IMR-90 (cell line): Measurements from ENCODE around the gene CLDN11. TPM values are rescaled to one million over a fixed set of nuclear protein-coding genes. Genes with fewer than 3 reads are reported as not detected.

Source experiments
- ATAC-seq: fragments of 200-7000 bp; cut with Tn5 transposase; 2 replicates; pipeline ENCODE4 v1.9.1; 2020; ENCODE audit warnings: low read depth, mild to moderate bottlenecking, moderate library complexity
- BruUV-seq: library from RNA; stranded (reverse); fragments of 400-500 nt; replicated peaks from 2 replicates; lab custom pipeline; 2021; lab: Mats Ljungman, UMichigan
- CTCF ChIA-PET: fragments of 300-600 bp; formaldehyde crosslinking; extraction: SDS; loops from one replicate; lab custom pipeline; 2021; ENCODE audit warnings: antibody characterized with exemption; lab: Yijun Ruan, JAX
- POLR2A ChIA-PET: fragments of 300-600 bp; sonication (Branson Sonifier 250); formaldehyde crosslinking; loops from one replicate; lab custom pipeline; 2022; ENCODE audit warnings: antibody characterized with exemption; ENCODE audit not compliant: unreplicated experiment; lab: Charles Lee
- DNase-seq: peaks from one replicate; pipeline ENCODE4 v3.0.0; 2013
- H2AFZ ChIP-seq: replicated peaks from 2 replicates; pipeline ENCODE3; 2013; ENCODE audit warnings: low read length, mild to moderate bottlenecking; ENCODE audit not compliant: poor library complexity
- H2AK5ac ChIP-seq: 2 replicates; pipeline ENCODE4 v1.6.1; 2013; ENCODE audit warnings: low read depth, low read length, inconsistent platforms
- H2AK9ac ChIP-seq: replicated peaks from 2 replicates; pipeline ENCODE3; 2013; ENCODE audit warnings: mild to moderate bottlenecking, low read depth, low read length, moderate library complexity; ENCODE audit not compliant: poor library complexity
- H2BK120ac ChIP-seq: 2 replicates; pipeline ENCODE4 v1.6.1; 2013; ENCODE audit warnings: low read depth, low read length, inconsistent platforms
- H2BK15ac ChIP-seq: 3 replicates; pipeline ENCODE4 v1.6.1; 2013; ENCODE audit warnings: low read depth, low read length, inconsistent platforms
- H2BK20ac ChIP-seq: 2 replicates; pipeline ENCODE4 v1.6.1; 2013; ENCODE audit warnings: low read depth, mild to moderate bottlenecking, inconsistent platforms, low read length, moderate library complexity
- H2BK5ac ChIP-seq: 2 replicates; pipeline ENCODE4 v1.6.1; 2013; ENCODE audit warnings: mild to moderate bottlenecking, low read depth, low read length, inconsistent platforms; ENCODE audit not compliant: poor library complexity, severe bottlenecking
- H3K14ac ChIP-seq: replicated peaks from 2 replicates; pipeline ENCODE4 v1.6.1; 2013; ENCODE audit warnings: low read depth, low read length, inconsistent platforms
- H3K18ac ChIP-seq: 2 replicates; pipeline ENCODE4 v1.6.1; 2013; ENCODE audit warnings: low read depth, low read length, control low read depth
- H3K23ac ChIP-seq: 2 replicates; pipeline ENCODE4 v1.6.1; 2013; ENCODE audit warnings: low read depth, low read length, inconsistent platforms
- H3K27ac ChIP-seq: 2 replicates; pipeline ENCODE4 v1.5.1; 2013; ENCODE audit warnings: mild to moderate bottlenecking, control low read depth, low read length; ENCODE audit not compliant: insufficient read depth
- H3K27me3 ChIP-seq: 2 replicates; pipeline ENCODE4 v1.6.1; 2013; ENCODE audit warnings: low read length; ENCODE audit not compliant: control insufficient read depth, insufficient read depth
- H3K36me3 ChIP-seq: 2 replicates; pipeline ENCODE4 v1.6.1; 2013; ENCODE audit warnings: low read length, mixed read lengths; ENCODE audit not compliant: control insufficient read depth, insufficient read depth
- H3K4ac ChIP-seq: 2 replicates; pipeline ENCODE4 v1.6.1; 2013; ENCODE audit warnings: low read depth, low read length, inconsistent platforms
- H3K4me1 ChIP-seq: 2 replicates; pipeline ENCODE4 v1.6.1; 2013; ENCODE audit warnings: low read length, mixed read lengths; ENCODE audit not compliant: control insufficient read depth, insufficient read depth
- H3K4me2 ChIP-seq: 2 replicates; pipeline ENCODE4 v1.6.1; 2013; ENCODE audit warnings: low read depth, mild to moderate bottlenecking, control low read depth, low read length, moderate library complexity
- H3K4me3 ChIP-seq: 2 replicates; pipeline ENCODE4 v1.5.1; 2013; ENCODE audit warnings: low read depth, mild to moderate bottlenecking, control low read depth, low read length, moderate library complexity; ENCODE audit not compliant: insufficient read depth
- H3K56ac ChIP-seq: 2 replicates; pipeline ENCODE4 v1.6.1; 2013; ENCODE audit warnings: low read length, inconsistent platforms; ENCODE audit not compliant: insufficient read depth; ENCODE audit errors: extremely low read depth
- H3K79me1 ChIP-seq, 2 experiments: 2 replicates each; pipeline ENCODE4 v1.6.1; 2013; ENCODE audit warnings: low read length in 2 of 2, inconsistent platforms in 1 of 2, low read depth in 1 of 2
- H3K9ac ChIP-seq: 2 replicates; pipeline ENCODE4 v1.6.1; 2013; ENCODE audit warnings: low read depth, low read length, control low read depth
- H3K9me1 ChIP-seq: 2 replicates; pipeline ENCODE4 v1.6.1; 2013; ENCODE audit warnings: low read length, inconsistent platforms; ENCODE audit not compliant: insufficient read depth
- H3K9me3 ChIP-seq: 2 replicates; pipeline ENCODE4 v1.6.1; 2013; ENCODE audit warnings: low read length; ENCODE audit not compliant: control insufficient read depth, insufficient read depth
- H4K20me1 ChIP-seq: 2 replicates; pipeline ENCODE4 v1.6.1; 2013; ENCODE audit warnings: low read length, inconsistent platforms; ENCODE audit not compliant: insufficient read depth
- H4K5ac ChIP-seq: 2 replicates; pipeline ENCODE4 v1.6.1; 2013; ENCODE audit warnings: mild to moderate bottlenecking, low read depth, low read length, control low read depth
- H4K8ac ChIP-seq, 2 experiments: 2 replicates each; pipeline ENCODE4 v1.6.1; 2013; ENCODE audit warnings: low read depth in 2 of 2, low read length in 2 of 2, control low read depth in 1 of 2, inconsistent platforms in 1 of 2
- H4K91ac ChIP-seq: 2 replicates; pipeline ENCODE4 v1.6.1; 2013; ENCODE audit warnings: low read depth, low read length, inconsistent platforms; ENCODE audit not compliant: insufficient read depth
- CTCF ChIP-seq: conservative IDR thresholded peaks from 2 replicates; pipeline ENCODE4 v1.5.1; 2012; ENCODE audit warnings: mild to moderate bottlenecking, low read depth, low read length, improper control_type of control experiment
- POLR2A ChIP-seq: IDR thresholded peaks from 2 replicates; pipeline ENCODE4 v1.6.1; 2012; ENCODE audit warnings: mild to moderate bottlenecking, low read depth, low read length
- RAD21 ChIP-seq: IDR thresholded peaks from 2 replicates; pipeline ENCODE4 v1.6.1; 2012; ENCODE audit warnings: low read length, improper control_type of control experiment
- USF2 ChIP-seq: fragments of 150-350 bp; IDR thresholded peaks from 2 replicates; pipeline ENCODE4 v1.6.1; 2017; ENCODE audit warnings: mild to moderate bottlenecking, antibody characterized with exemption, low read length, low read depth
- WGBS, 2 experiments: methylation state at CpG; one replicate each; pipeline versions ENCODE4 v1.1.5 to v1.1.7; 2013; ENCODE audit warnings: missing lambda C conversion rate in 2 of 2; ENCODE audit not compliant: insufficient read length in 1 of 2; ENCODE audit errors: extremely low coverage in 2 of 2; 5-methylcytosine and 5-hydroxymethylcytosine counted together
- dilution Hi-C: fragments of 300-500 bp; cut with HindIII; formaldehyde crosslinking; loops from one replicate; pipeline ENCODE4 v1.14.3; 2018; ENCODE audit warnings: low sequenced_read_pairs; ENCODE audit not compliant: unreplicated experiment
- in situ Hi-C: fragments of 300-500 bp; cut with MboI; formaldehyde crosslinking; loops from 3 replicates; pipeline ENCODE4 v1.14.3; 2019; ENCODE audit warnings: low sequenced_read_pairs, inconsistent platforms, mixed read lengths
- intact Hi-C: fragments of 100-400 bp; cut with micrococcal nuclease; formaldehyde crosslinking; loops from 2 replicates; pipeline ENCODE4 v1.10.0; 2022
- polyA plus RNA-seq, 3 experiments: library from polyadenylated mRNA; depleted of rRNA; stranded (reverse); fragments of >200 nt; gene quantifications; 2 replicates each; pipeline ENCODE4 v1.2.3, GENCODE V29; 2012; ENCODE audit warnings: low replicate concordance in 1 of 3
- total RNA-seq: library from RNA; depleted of rRNA; stranded (reverse); fragments of >200 nt; gene quantifications from 2 replicates; pipeline ENCODE4 v1.2.3, GENCODE V29; 2012

Gene CLDN11
- total and polyA plus RNA-seq, 2 of the 4 experiments (the other 2 are of a cell fraction): 245 to 318 TPM

- H3K9ac ChIP-seq: no peak overlapping the region; the same call in 1 of the 2 replicates
- H4K8ac ChIP-seq: peak overlapping the region in 1 of 2 experiments; percentile 52; a peak in 2 of 4 replicates
- no CpG with 5 or more reads among the region's 3 CpGs for WGBS, 2 experiments
- no peaks in the 10 kb centered on the region for H3K27me3 ChIP-seq
- no peaks in the 10 kb centered on the region for H3K9me3 ChIP-seq
- intact Hi-C loops (no loop called here), dilution Hi-C loops (no loop called here), in situ Hi-C loops (no loop called here)
- H2AFZ ChIP-seq: peak overlapping the region; percentile 33
- H2BK120ac ChIP-seq: peak overlapping the region; percentile 80
- POLR2A ChIA-PET: no interaction called here
- H3K79me1 ChIP-seq: peaks cover 0 to 2% of the 10 kb centered on the region in 2 experiments; a peak in 1 of 4 replicates
- H3K9me1 ChIP-seq: peaks cover 13% of the 10 kb centered on the region
- H3K36me3 ChIP-seq: no peaks in the 10 kb centered on the region
- H3K14ac ChIP-seq: peak overlapping the region; percentile 66; the same call in 1 of the 2 replicates
- peaks cover 35% of the 10 kb centered on the region for H3K4me1 ChIP-seq
- H3K4ac ChIP-seq: peak overlapping the region; percentile 78
- H2AK9ac ChIP-seq: peak overlapping the region; percentile 83
- DNase-seq (peak; percentile 68), ATAC-seq (peak; percentile 42)
- peak overlapping the region; percentile 75; the same call in 1 of the 2 replicates for H2BK20ac ChIP-seq
- H4K20me1 ChIP-seq: peaks cover 4% of the 10 kb centered on the region; the same call in 1 of the 2 replicates
- peak overlapping the region; percentile 89 for H2AK5ac ChIP-seq
- H4K5ac ChIP-seq: peak overlapping the region; percentile 85; the same call in 1 of the 2 replicates
- peak overlapping the region; percentile 44; the same call in 2 of the 3 replicates for H2BK15ac ChIP-seq
- BruUV-seq: no TSS peak
- peak overlapping the region; percentile 90 for H3K27ac ChIP-seq
- H3K4me3 ChIP-seq: no peak overlapping the region
- peak overlapping the region; percentile 86; the same call in 1 of the 2 replicates for H3K23ac ChIP-seq
- peak overlapping the region; percentile 62 for H3K18ac ChIP-seq
- H4K91ac ChIP-seq: peak overlapping the region; percentile 57; the same call in 1 of the 2 replicates
- peak overlapping the region; percentile 2; the same call in 1 of the 2 replicates for H3K56ac ChIP-seq
- H3K4me2 ChIP-seq: peak overlapping the region; percentile 45
- no peak for TF ChIP-seq POLR2A
- TF ChIP-seq CTCF: no peak
- TF ChIP-seq RAD21: no peak
- no peak for TF ChIP-seq USF2
- CTCF ChIA-PET: interaction anchor here (0.7 kb wide), 1 partner anchor 902 kb away, joined by 3 read pairs; no protein-coding TSS in a partner anchor
- H2BK5ac ChIP-seq: peak overlapping the region; percentile 59
These were observed 52.5 kb downstream of the CLDN11 start for GRCh38 chr3:170471149-170471548.
